T-cell (primary cell): ENCODE results near the gene COL4A3. TPM values are rescaled to one million over a fixed set of nuclear protein-coding genes. Genes with fewer than 3 reads are reported as not detected.
A peak's percentile ranks its signal among the peaks of the same experiment; 100 is the strongest.

Experiments used
- ATAC-seq, 4 experiments: fragments of 200-7000 bp in 3 of 4; fragments of 150-1000 bp in 1 of 4; cut with Tn5 transposase; replicated peaks in 1 of 4; 1 replicate in 3 of 4; 2 replicates in 1 of 4; pipeline ENCODE4 v1.10.0; 2021; ENCODE audit warnings: moderate library complexity in 3 of 4, mild to moderate bottlenecking in 2 of 4, moderate number of reproducible peaks in 1 of 4
- CTCF ChIA-PET, 2 donors: fragments of 300-600 bp; sonication (Branson Sonifier 250); formaldehyde crosslinking; loops; one replicate each; lab custom pipeline; 2022; ENCODE audit warnings: antibody characterized with exemption in 2 of 2; lab: Charles Lee
- POLR2A ChIA-PET, 2 donors: fragments of 300-600 bp; sonication (Branson Sonifier 250); formaldehyde crosslinking; loops; one replicate each; lab custom pipeline; 2022; ENCODE audit warnings: antibody characterized with exemption in 2 of 2; lab: Charles Lee
- DNase-seq, 35 experiments: peaks; one replicate each; pipeline versions ENCODE4 v3.0.0 to v3.0.0-alpha.2; 2013 to 2023
- H3K27ac ChIP-seq: one replicate; pipeline ENCODE4 v1.5.1; 2013; ENCODE audit warnings: low read length
- H3K27me3 ChIP-seq, 2 experiments: replicated peaks in 1 of 2; 1 replicate in 1 of 2; 2 replicates in 1 of 2; pipeline versions ENCODE4 v1.6.1 to v1.7.0; 2013; ENCODE audit warnings: low read length in 1 of 2, mixed read lengths in 1 of 2; ENCODE audit not compliant: control insufficient read depth in 2 of 2, insufficient read depth in 2 of 2; ENCODE audit errors: extremely low read depth in 1 of 2
- H3K36me3 ChIP-seq, 2 donors: 1 replicate in 1 of 2; 2 replicates in 1 of 2; pipeline versions ENCODE4 v1.6.1 to v1.7.0; 2013; ENCODE audit warnings: low read length in 1 of 2; ENCODE audit not compliant: control insufficient read depth in 2 of 2, insufficient read depth in 1 of 2; ENCODE audit errors: extremely low read depth in 1 of 2
- H3K4me1 ChIP-seq, 2 experiments: 1 replicate in 1 of 2; 2 replicates in 1 of 2; pipeline versions ENCODE4 v1.6.1 to v1.7.0; 2013; ENCODE audit warnings: low read length in 2 of 2, mixed read lengths in 1 of 2; ENCODE audit not compliant: insufficient read depth in 2 of 2, control insufficient read depth in 1 of 2; ENCODE audit errors: extremely low read depth in 1 of 2
- H3K4me3 ChIP-seq, 2 donors: 1 replicate in 1 of 2; 2 replicates in 1 of 2; pipeline versions ENCODE4 v1.5.1 to v1.7.0; 2013; ENCODE audit warnings: mild to moderate bottlenecking in 2 of 2, low read length in 1 of 2, moderate library complexity in 1 of 2; ENCODE audit not compliant: control insufficient read depth in 1 of 2; ENCODE audit errors: extremely low read depth in 1 of 2
- H3K9me3 ChIP-seq: 2 replicates; pipeline ENCODE4 v1.7.0; 2013
- H3K27ac Mint-ChIP-seq, 2 donors: one replicate each; pipeline ENCODE4 v1.8.0; 2020 to 2021; ENCODE audit warnings: mild to moderate bottlenecking in 2 of 2, mixed read lengths in 2 of 2
- H3K27me3 Mint-ChIP-seq, 2 donors: one replicate each; pipeline ENCODE4 v1.8.0; 2021 to 2022; ENCODE audit warnings: mixed read lengths in 2 of 2
- H3K36me3 Mint-ChIP-seq: one replicate; pipeline ENCODE4 v1.8.0; 2021; ENCODE audit warnings: mixed read lengths
- H3K4me1 Mint-ChIP-seq, 3 donors: one replicate each; pipeline ENCODE4 v1.8.0; 2020 to 2022; ENCODE audit warnings: mixed read lengths in 3 of 3, mild to moderate bottlenecking in 1 of 3
- H3K4me3 Mint-ChIP-seq, 3 donors: one replicate each; pipeline ENCODE4 v1.8.0; 2020 to 2022; ENCODE audit warnings: mild to moderate bottlenecking in 3 of 3, mixed read lengths in 3 of 3, moderate library complexity in 3 of 3
- H3K9me3 Mint-ChIP-seq, 3 donors: one replicate each; pipeline ENCODE4 v1.8.0; 2020 to 2022; ENCODE audit warnings: mixed read lengths in 3 of 3
- WGBS: methylation state at CpG from one replicate; pipeline ENCODE4 v1.1.5; 2013; ENCODE audit warnings: missing lambda C conversion rate; ENCODE audit not compliant: insufficient coverage; 5-methylcytosine and 5-hydroxymethylcytosine counted together
- total RNA-seq, 35 experiments: library from RNA in 6 of 35; stranded (reverse) in 6 of 35; fragments of 120-200 nt in 1 of 35; gene quantifications; one replicate each; pipeline versions ENCODE4 v1.2.1 to v1.2.4 and lab custom pipeline; 2013 to 2026

COL4A3 gene
- total RNA-seq, 5 donors from 2014 or later (not counting 1 experiment from before 2014, with no cell fraction given) = 0.35 to 0.65 (median 0.56) TPM

- Histone ChIP-seq H3K36me3 (peaks cover 0 to 24% of the 10 kb centered on the region in 2 donors), H3K4me1 (no peaks in the 10 kb centered on the region), H3K9me3 (no peaks in the 10 kb centered on the region), H3K4me3 (no peak overlapping the region), H3K27me3 (no peaks in the 10 kb centered on the region), H3K27ac (no peak overlapping the region)
- H3K4me3 Mint-ChIP-seq = no peak overlapping the region
- H3K27ac Mint-ChIP-seq = peak overlapping the region in 1 of 2 donors; percentile 59
- no peak for DNase-seq
- no peak for ATAC-seq
- H3K27me3 Mint-ChIP-seq = no peaks in the 10 kb centered on the region
- H3K36me3 Mint-ChIP-seq = peaks cover 40% of the 10 kb centered on the region
- ChIA-PET POLR2A (no interaction called here), CTCF (no interaction called here)
- no peaks in the 10 kb centered on the region for H3K9me3 Mint-ChIP-seq
- 46% methylated on average over 4 of the region's 4 CpGs for WGBS
- no peaks in the 10 kb centered on the region for H3K4me1 Mint-ChIP-seq
Observed at GRCh38 chr2:227351639-227352038, 187.2 kb downstream of the COL4A3 start.

DNA sequence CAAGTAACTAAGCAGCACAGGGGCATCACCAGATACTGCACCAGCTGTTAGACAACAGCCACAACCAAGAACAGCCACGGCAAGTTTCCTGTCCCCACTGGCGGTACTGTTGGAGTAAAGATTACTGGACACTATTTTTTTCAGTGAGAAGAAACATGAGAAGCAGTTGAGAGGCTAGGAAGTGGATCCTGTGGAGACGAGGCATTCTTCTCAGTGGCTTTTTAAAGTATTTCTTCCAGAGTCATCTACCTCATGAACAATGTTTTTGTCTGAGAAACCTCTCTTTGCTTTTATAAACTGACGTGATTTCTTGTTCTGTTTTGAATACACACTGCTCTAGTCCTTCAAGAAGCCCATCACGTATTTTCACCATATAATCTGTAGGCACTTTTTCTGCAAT is 195.9 kb downstream of the COL4A3 start:
- H3K9me3 ChIP-seq = no peaks in the 10 kb centered on the region
- no peaks in the 10 kb centered on the region for H3K27me3 ChIP-seq
- no peak overlapping the region for H3K4me3 ChIP-seq
- no peak for DNase-seq
- H3K27ac Mint-ChIP-seq = no peak overlapping the region
- H3K36me3 Mint-ChIP-seq = peaks cover 37% of the 10 kb centered on the region
- no peak overlapping the region for H3K4me3 Mint-ChIP-seq
- H3K4me1 ChIP-seq = no peaks in the 10 kb centered on the region
- ATAC-seq = no peak
- ChIA-PET CTCF (no interaction called here), POLR2A (no interaction called here)
- H3K9me3 Mint-ChIP-seq = no peaks in the 10 kb centered on the region
- 86% methylated on average over 3 of the region's 5 CpGs for WGBS
- no peaks in the 10 kb centered on the region for H3K27me3 Mint-ChIP-seq
- no peak overlapping the region for H3K27ac ChIP-seq
- peaks cover 0 to 4% (median 0%) of the 10 kb centered on the region in 3 donors for H3K4me1 Mint-ChIP-seq
- peaks cover 0 to 43% of the 10 kb centered on the region in 2 donors for H3K36me3 ChIP-seq

DNA sequence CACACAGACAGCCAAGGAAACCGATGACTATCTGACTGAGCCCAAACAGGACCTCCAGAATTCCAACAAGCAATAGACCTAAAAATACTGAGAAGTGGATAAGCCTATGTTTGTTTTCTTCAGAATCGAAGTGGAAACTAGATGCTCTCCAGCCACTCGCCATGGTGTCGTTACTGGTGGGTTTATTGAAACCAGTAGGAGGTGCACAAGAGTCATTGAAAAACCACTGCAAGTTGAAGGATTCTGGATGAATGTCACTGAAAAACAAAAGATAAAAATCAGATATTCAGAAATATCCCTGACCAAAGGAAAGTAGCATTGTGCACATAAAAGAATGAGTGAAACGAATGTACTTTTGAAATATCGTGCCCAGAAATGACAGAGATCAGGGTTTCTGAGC is 199.3 kb downstream of the COL4A3 start:
- ChIA-PET CTCF (interaction anchor here in 1 of 2 donors (1.1 kb wide), 1 partner anchor 402 kb away, joined by 6 read pairs; no protein-coding TSS in a partner anchor), POLR2A (no interaction called here)
- ATAC-seq = no peak
- H3K9me3 ChIP-seq = no peaks in the 10 kb centered on the region
- H3K9me3 Mint-ChIP-seq = no peaks in the 10 kb centered on the region
- peaks cover 15% of the 10 kb centered on the region for H3K36me3 Mint-ChIP-seq
- H3K27ac Mint-ChIP-seq = no peak overlapping the region
- no peaks in the 10 kb centered on the region for H3K4me1 ChIP-seq
- WGBS = 100% methylated on average over 2 of the region's 6 CpGs
- H3K27me3 ChIP-seq = no peaks in the 10 kb centered on the region
- no peak overlapping the region for H3K4me3 ChIP-seq
- H3K4me1 Mint-ChIP-seq = peaks cover 0 to 4% (median 0%) of the 10 kb centered on the region in 3 donors
- peak in 2 of 35 experiments; percentile 4 to 43 for DNase-seq
- H3K27me3 Mint-ChIP-seq = no peaks in the 10 kb centered on the region
- no peak overlapping the region for H3K27ac ChIP-seq
- no peak overlapping the region for H3K4me3 Mint-ChIP-seq
- peaks cover 0 to 18% of the 10 kb centered on the region in 2 donors for H3K36me3 ChIP-seq

Other genes starting within 250 kb of the COL4A3 start
- gene COL4A4, start 419 bp upstream of the COL4A3 start, total RNA-seq = under 1 TPM; 0.08 to 0.28 (median 0.20) TPM
- 10 to 100 TPM; 50.7 to 57.6 (median 54.0) TPM for gene MFF, start 160.6 kb downstream of the COL4A3 start, total RNA-seq
- gene TM4SF20, start 214.7 kb downstream of the COL4A3 start, total RNA-seq = not detected
- not detected for gene SCYGR1, start 223.3 kb downstream of the COL4A3 start, total RNA-seq